ENCODE data around the gene PHACTR1. TPM values are rescaled to one million over a fixed set of nuclear protein-coding genes. Genes with fewer than 3 reads are reported as not detected.

Gene PHACTR1
- total and polyA plus RNA-seq, 9 of the 15 experiments (the other 6 are each of a cell fraction or from before 2014, with no cell fraction given), result 11.5 to 32.6 (median 22.0) TPM

GRCh38 chr6:12937971-12938370 is 221.4 kb downstream of the PHACTR1 start:
- Histone ChIP-seq H3K4me2 (ENCODE audit: insufficient read depth, low read length) (no peak overlapping the region), H4K20me1 (replicated peaks; ENCODE audit: control insufficient read depth, insufficient read depth, low read length) (no peaks in the 10 kb centered on the region), H3K79me2 (ENCODE audit: control insufficient read depth, insufficient read depth, low read length) (no peaks in the 10 kb centered on the region), H3K9me3 (replicated peaks; ENCODE audit: control insufficient read depth, insufficient read depth, low read depth, low read length) (no peaks in the 10 kb centered on the region), H3K36me3 (ENCODE audit: control insufficient read depth, insufficient read depth, low read length) (no peaks in the 10 kb centered on the region), H3K9ac (ENCODE audit: insufficient read depth in 1 of 2, low read depth in 2 of 2, low read length in 2 of 2) (no peak overlapping the region), H3K27ac (ENCODE audit: extremely low read depth, low read depth, low read length) (no peak overlapping the region), H3K4me1 (replicated peaks in 1 of 2; ENCODE audit: control insufficient read depth in 2 of 2, insufficient read depth in 2 of 2, low read length in 2 of 2) (no peaks in the 10 kb centered on the region), H3K9me1 (ENCODE audit: control insufficient read depth, insufficient read depth, low read length) (no peaks in the 10 kb centered on the region), H2AFZ (ENCODE audit: low read depth, low read length) (no peak overlapping the region), H3K27me3 (ENCODE audit: control insufficient read depth in 2 of 2, insufficient read depth in 2 of 2, low read length in 2 of 2) (peaks cover 0 to 2% of the 10 kb centered on the region in 2 experiments; a peak in 2 of 5 replicates), H3K4me3 (no peak overlapping the region)
- no peak for DNase-seq (ENCODE audit: extremely low read depth in 1 of 4, low spot score in 3 of 4)
- no TSS peak for BruUV-seq (replicated peaks)
- ATAC-seq, result no peak
- in situ Hi-C loops (cut with MboI), result no loop called here
- ChIA-PET CTCF (ENCODE audit: low intra/inter-chr PET ratio) (no interaction called here), POLR2A (no interaction called here)
- TF ChIP-seq, protein P1, sequence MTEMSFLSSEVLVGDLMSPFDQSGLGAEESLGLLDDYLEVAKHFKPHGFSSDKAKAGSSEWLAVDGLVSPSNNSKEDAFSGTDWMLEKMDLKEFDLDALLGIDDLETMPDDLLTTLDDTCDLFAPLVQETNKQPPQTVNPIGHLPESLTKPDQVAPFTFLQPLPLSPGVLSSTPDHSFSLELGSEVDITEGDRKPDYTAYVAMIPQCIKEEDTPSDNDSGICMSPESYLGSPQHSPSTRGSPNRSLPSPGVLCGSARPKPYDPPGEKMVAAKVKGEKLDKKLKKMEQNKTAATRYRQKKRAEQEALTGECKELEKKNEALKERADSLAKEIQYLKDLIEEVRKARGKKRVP (CRISPR knock-in tag; IDR thresholded peaks at IDR 0.05), result no peak
- TF ChIP-seq SRSF7 (optimal IDR thresholded peaks at IDR 0.05; ENCODE audit: low read depth, low read length), result no peak
- TF ChIP-seq IRF9 (tag; IDR thresholded peaks at IDR 0.05), result no peak
- TF ChIP-seq ZFP36 (IDR thresholded peaks at IDR 0.05; ENCODE audit: low read depth, low read length, partially characterized antibody), result no peak
- TF ChIP-seq TAL1 (IDR thresholded peaks at IDR 0.05), result no peak
- TF ChIP-seq ATF7 (IDR thresholded peaks at IDR 0.05), result no peak
- TF ChIP-seq, protein P2, sequence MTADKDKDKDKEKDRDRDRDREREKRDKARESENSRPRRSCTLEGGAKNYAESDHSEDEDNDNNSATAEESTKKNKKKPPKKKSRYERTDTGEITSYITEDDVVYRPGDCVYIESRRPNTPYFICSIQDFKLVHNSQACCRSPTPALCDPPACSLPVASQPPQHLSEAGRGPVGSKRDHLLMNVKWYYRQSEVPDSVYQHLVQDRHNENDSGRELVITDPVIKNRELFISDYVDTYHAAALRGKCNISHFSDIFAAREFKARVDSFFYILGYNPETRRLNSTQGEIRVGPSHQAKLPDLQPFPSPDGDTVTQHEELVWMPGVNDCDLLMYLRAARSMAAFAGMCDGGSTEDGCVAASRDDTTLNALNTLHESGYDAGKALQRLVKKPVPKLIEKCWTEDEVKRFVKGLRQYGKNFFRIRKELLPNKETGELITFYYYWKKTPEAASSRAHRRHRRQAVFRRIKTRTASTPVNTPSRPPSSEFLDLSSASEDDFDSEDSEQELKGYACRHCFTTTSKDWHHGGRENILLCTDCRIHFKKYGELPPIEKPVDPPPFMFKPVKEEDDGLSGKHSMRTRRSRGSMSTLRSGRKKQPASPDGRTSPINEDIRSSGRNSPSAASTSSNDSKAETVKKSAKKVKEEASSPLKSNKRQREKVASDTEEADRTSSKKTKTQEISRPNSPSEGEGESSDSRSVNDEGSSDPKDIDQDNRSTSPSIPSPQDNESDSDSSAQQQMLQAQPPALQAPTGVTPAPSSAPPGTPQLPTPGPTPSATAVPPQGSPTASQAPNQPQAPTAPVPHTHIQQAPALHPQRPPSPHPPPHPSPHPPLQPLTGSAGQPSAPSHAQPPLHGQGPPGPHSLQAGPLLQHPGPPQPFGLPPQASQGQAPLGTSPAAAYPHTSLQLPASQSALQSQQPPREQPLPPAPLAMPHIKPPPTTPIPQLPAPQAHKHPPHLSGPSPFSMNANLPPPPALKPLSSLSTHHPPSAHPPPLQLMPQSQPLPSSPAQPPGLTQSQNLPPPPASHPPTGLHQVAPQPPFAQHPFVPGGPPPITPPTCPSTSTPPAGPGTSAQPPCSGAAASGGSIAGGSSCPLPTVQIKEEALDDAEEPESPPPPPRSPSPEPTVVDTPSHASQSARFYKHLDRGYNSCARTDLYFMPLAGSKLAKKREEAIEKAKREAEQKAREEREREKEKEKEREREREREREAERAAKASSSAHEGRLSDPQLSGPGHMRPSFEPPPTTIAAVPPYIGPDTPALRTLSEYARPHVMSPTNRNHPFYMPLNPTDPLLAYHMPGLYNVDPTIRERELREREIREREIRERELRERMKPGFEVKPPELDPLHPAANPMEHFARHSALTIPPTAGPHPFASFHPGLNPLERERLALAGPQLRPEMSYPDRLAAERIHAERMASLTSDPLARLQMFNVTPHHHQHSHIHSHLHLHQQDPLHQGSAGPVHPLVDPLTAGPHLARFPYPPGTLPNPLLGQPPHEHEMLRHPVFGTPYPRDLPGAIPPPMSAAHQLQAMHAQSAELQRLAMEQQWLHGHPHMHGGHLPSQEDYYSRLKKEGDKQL (CRISPR knock-in tag; IDR thresholded peaks at IDR 0.05; ENCODE audit: borderline replicate concordance), result no peak
- no peak for TF ChIP-seq ZKSCAN8 (CRISPR knock-in tag; IDR thresholded peaks at IDR 0.05)
- TF ChIP-seq ZNF12 (CRISPR knock-in tag; IDR thresholded peaks at IDR 0.05), result no peak
- no peak for FAIRE-seq
- 0% methylated on average over 4 of the region's 4 CpGs for WGBS (ENCODE audit: insufficient coverage, low coverage, missing lambda C conversion rate)
- intact Hi-C loops (cut with micrococcal nuclease), result no loop called here
